ENCODE results near the gene PIK3R2. TPM values are rescaled to one million over a fixed set of nuclear protein-coding genes. Genes with fewer than 3 reads are reported as not detected.

The PIK3R2 gene
- total and polyA plus RNA-seq, 2 of the 8 experiments (the other 6 are each of a cell fraction or from before 2014, with no cell fraction given), result 21.7 to 57.1 TPM

DNA sequence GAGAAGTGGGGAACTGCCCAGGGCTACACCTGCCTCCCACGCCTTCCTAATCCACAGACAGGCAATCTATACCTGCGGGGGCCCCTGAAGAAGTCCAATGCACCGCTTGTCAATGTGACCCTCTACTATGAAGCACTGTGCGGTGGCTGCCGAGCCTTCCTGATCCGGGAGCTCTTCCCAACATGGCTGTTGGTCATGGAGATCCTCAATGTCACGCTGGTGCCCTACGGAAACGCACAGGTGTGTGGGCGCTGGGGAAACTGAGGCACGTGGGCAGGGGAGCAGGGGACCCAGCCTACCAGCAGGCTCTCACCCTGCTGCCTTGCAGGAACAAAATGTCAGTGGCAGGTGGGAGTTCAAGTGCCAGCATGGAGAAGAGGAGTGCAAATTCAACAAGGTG lies 22.0 kb downstream of the PIK3R2 start:
- no peak overlapping the region for H3K4me3 ChIP-seq (ENCODE audit: extremely low read depth in 1 of 4, insufficient read depth in 2 of 4, low read depth in 3 of 4, low read length in 4 of 4)
- no peak overlapping the region for H3K23ac ChIP-seq (ENCODE audit: insufficient read length)
- DNase-seq (ENCODE audit: low read depth in 1 of 2, low spot score in 2 of 2), result no peak
- no peak overlapping the region for H2BK12ac ChIP-seq (ENCODE audit: low read depth, low read length)
- no peak overlapping the region for H2BK15ac ChIP-seq (ENCODE audit: low read length)
- no peak overlapping the region for H3K9ac ChIP-seq (replicated peaks in 1 of 4; ENCODE audit: extremely low read depth in 1 of 4, low read depth in 3 of 4, low read length in 3 of 4)
- H3K4ac ChIP-seq (replicated peaks; ENCODE audit: insufficient read length, low read depth, low read length), result peak overlapping the region; percentile 66
- no peak overlapping the region for H3K56ac ChIP-seq (replicated peaks; ENCODE audit: insufficient read length, low read depth, low read length)
- no peak overlapping the region for H3K14ac ChIP-seq (ENCODE audit: insufficient read length)
- H4K8ac ChIP-seq (ENCODE audit: extremely low read depth, insufficient read depth, low read length), result no peak overlapping the region
- H2BK5ac ChIP-seq (ENCODE audit: low read depth, low read length), result 0 out of 2 replicates have a peak overlapping the region, but pooled peaks have one; percentile 23
- H3K4me2 ChIP-seq (ENCODE audit: insufficient read depth in 1 of 2, low read depth in 2 of 2, low read length in 2 of 2), result peak overlapping the region; percentile 61 to 81; a peak in 1 of 4 replicates
- H4K91ac ChIP-seq (replicated peaks; ENCODE audit: insufficient read length, low read length), result no peak overlapping the region
- H3K23me2 ChIP-seq (ENCODE audit: low read depth, low read length), result peaks cover 6% of the 10 kb centered on the region; the same call in 1 of the 2 replicates
- H3K79me1 ChIP-seq (ENCODE audit: low read depth, low read length), result no peaks in the 10 kb centered on the region
- no peak overlapping the region for H2BK20ac ChIP-seq (ENCODE audit: low read length)
- no peak overlapping the region for H3K27ac ChIP-seq (ENCODE audit: low read depth, low read length)
- no peak overlapping the region for H2AFZ ChIP-seq (ENCODE audit: low read length)
- H2AK5ac ChIP-seq (ENCODE audit: low read depth, low read length), result no peak overlapping the region
- FAIRE-seq, result no peak
- H2BK120ac ChIP-seq (replicated peaks; ENCODE audit: low read depth, low read length), result peak overlapping the region; percentile 49
- ChIA-PET POLR2A (ENCODE audit: partially characterized antibody) (interaction anchor here (1.0 to 1.8 kb wide), 5 partner anchors 9 to 148 kb away, joined by 3 to 11 read pairs (median 3); partner anchors contain the start of gene LSM4), CTCF (ENCODE audit: partially characterized antibody) (interaction anchor here (1.0 to 4.4 kb wide), 3 partner anchors 14 to 77 kb away, joined by 3 to 21 read pairs (median 3); no protein-coding TSS in a partner anchor)
- no peaks in the 10 kb centered on the region for H3K79me2 ChIP-seq (ENCODE audit: control insufficient read depth in 1 of 2, insufficient read depth in 2 of 2, low read length in 2 of 2)
- H4K5ac ChIP-seq (ENCODE audit: insufficient read length, low read depth, low read length), result no peak overlapping the region
- H4K20me1 ChIP-seq (replicated peaks in 1 of 2; ENCODE audit: control insufficient read depth in 1 of 2, insufficient read depth in 2 of 2, low read length in 2 of 2), result peaks cover 0 to 1% of the 10 kb centered on the region in 2 experiments
- 84% methylated on average over 11 of the region's 11 CpGs; no CpG with 5 or more reads in 1 of the 2 experiments for WGBS, 2 experiments (ENCODE audit: extremely low coverage in 1 of 2, insufficient coverage in 1 of 2, insufficient read length in 1 of 2, insufficient replicate concordance in 2 of 2, low coverage in 1 of 2, low lambda C conversion rate in 2 of 2, missing lambda C conversion rate in 1 of 2)
- no peaks in the 10 kb centered on the region for H3K36me3 ChIP-seq (ENCODE audit: control insufficient read depth in 2 of 4, insufficient read depth in 4 of 4, low read length in 3 of 4)
- no peaks in the 10 kb centered on the region for H3K9me3 ChIP-seq (ENCODE audit: insufficient read depth in 2 of 2, low read depth in 1 of 2, low read length in 1 of 2)
- peaks cover 0 to 5% (median 2%) of the 10 kb centered on the region in 4 experiments; a peak in 2 of 7 replicates for H3K4me1 ChIP-seq (replicated peaks in 1 of 4; ENCODE audit: control insufficient read depth in 3 of 4, insufficient read depth in 4 of 4, low read length in 3 of 4)
- H3K27me3 ChIP-seq (replicated peaks in 1 of 4; ENCODE audit: control insufficient read depth in 3 of 4, extremely low read depth in 1 of 4, insufficient read depth in 3 of 4, low read length in 3 of 4), result peaks cover 0 to 17% (median 7%) of the 10 kb centered on the region in 4 experiments; a peak in 5 of 7 replicates
- H3K18ac ChIP-seq (ENCODE audit: extremely low read depth, low read length), result no peak overlapping the region
- TF ChIP-seq SIRT6 (IDR thresholded peaks at IDR 0.05; ENCODE audit: low read length), result no peak
